Epithelial cell of proximal tubule (primary cell): Measurements from ENCODE around the gene MAP1S. TPM values are rescaled to one million over a fixed set of nuclear protein-coding genes. Genes with fewer than 3 reads are reported as not detected.

ENCODE experiments used
- DNase-seq: peaks from one replicate; pipeline ENCODE4 v3.0.0-alpha.2; 2011; ENCODE audit warnings: low read depth
- H3K4me3 ChIP-seq: 2 replicates; pipeline ENCODE4 v1.5.1; 2011; ENCODE audit warnings: low read depth, mild to moderate bottlenecking, low read length
- CTCF ChIP-seq: conservative IDR thresholded peaks from 2 replicates; pipeline ENCODE4 v1.5.1; 2012; ENCODE audit warnings: low read depth, mild to moderate bottlenecking, low read length
- total RNA-seq: library from RNA; depleted of rRNA; stranded (reverse); fragments of >200 nt; gene quantifications from 2 replicates; pipeline ENCODE4 v1.2.3, GENCODE V29; 2015

MAP1S gene
- total RNA-seq, 1 donor from 2014 or later = 50.6 TPM

- no peak for DNase-seq
- TF ChIP-seq CTCF = no peak
- no peak overlapping the region for H3K4me3 ChIP-seq
Measured at GRCh38 chr19:17765069-17765618, 45.9 kb downstream of the MAP1S start.

- peak overlapping the region; percentile 39 for H3K4me3 ChIP-seq
- DNase-seq = no peak
Measured at GRCh38 chr19:17766543-17767131, 47.4 kb downstream of the MAP1S start.

GRCh38 chr19:17767559-17767958, 48.3 kb downstream of the MAP1S start:
- no peak overlapping the region for H3K4me3 ChIP-seq
- no peak for DNase-seq
- TF ChIP-seq CTCF = no peak

More at GRCh38 chr19:17766543-17767131, 47.4 kb downstream of the MAP1S start:
- peak; percentile 98 for TF ChIP-seq CTCF

- no peak for TF ChIP-seq CTCF
- no peak overlapping the region for H3K4me3 ChIP-seq
- DNase-seq = no peak
Measured at GRCh38 chr19:17770613-17771012, 51.3 kb downstream of the MAP1S start.

- DNase-seq = no peak
- no peak for TF ChIP-seq CTCF
- no peak overlapping the region for H3K4me3 ChIP-seq
Measured at GRCh38 chr19:17772172-17772571, 52.9 kb downstream of the MAP1S start.

- DNase-seq = no peak
Measured at GRCh38 chr19:17775245-17775927, 56.1 kb downstream of the MAP1S start.

More at GRCh38 chr19:17775245-17775927, 56.1 kb downstream of the MAP1S start:
- TF ChIP-seq CTCF = peak; percentile 72
- H3K4me3 ChIP-seq = no peak overlapping the region
